CD4-positive, CD25-positive, alpha-beta regulatory T cell (primary cell): Measurements from ENCODE around the gene EPHB1. TPM values are rescaled to one million over a fixed set of nuclear protein-coding genes. Genes with fewer than 3 reads are reported as not detected.

Experiments used
- ATAC-seq, 2 donors: fragments of 150-1000 bp; cut with Tn5 transposase; one replicate each; pipeline ENCODE4 v1.10.0; 2021; ENCODE audit warnings: low read depth in 2 of 2, moderate number of reproducible peaks in 2 of 2, moderate library complexity in 1 of 2
- DNase-seq, 3 donors: peaks; one replicate each; pipeline versions ENCODE4 v3.0.0 to v3.0.0-alpha.2; 2012 to 2022; ENCODE audit warnings: mixed read lengths in 1 of 3
- H3K27ac ChIP-seq: one replicate; pipeline ENCODE4 v1.7.0; 2013; ENCODE audit warnings: mild to moderate bottlenecking, low read length; ENCODE audit not compliant: insufficient read depth, poor library complexity, severe bottlenecking
- H3K27me3 ChIP-seq: one replicate; pipeline ENCODE4 v1.7.0; 2013; ENCODE audit warnings: low read length; ENCODE audit not compliant: control insufficient read depth, insufficient read depth
- H3K36me3 ChIP-seq: one replicate; pipeline ENCODE4 v1.7.0; 2013; ENCODE audit warnings: mild to moderate bottlenecking, low read length, moderate library complexity; ENCODE audit not compliant: control insufficient read depth, insufficient read depth
- H3K4me1 ChIP-seq: 2 replicates; pipeline ENCODE4 v1.7.0; 2013; ENCODE audit warnings: mild to moderate bottlenecking, low read length; ENCODE audit not compliant: insufficient read depth, control insufficient read depth, poor library complexity, severe bottlenecking
- H3K4me3 ChIP-seq: one replicate; pipeline ENCODE4 v1.7.0; 2013; ENCODE audit warnings: low read depth, mild to moderate bottlenecking, low read length, moderate library complexity
- H3K9me3 ChIP-seq, 2 experiments: 1 replicate in 1 of 2; 2 replicates in 1 of 2; pipeline ENCODE4 v1.7.0; 2013; ENCODE audit warnings: low read length in 2 of 2, mild to moderate bottlenecking in 1 of 2, moderate library complexity in 1 of 2; ENCODE audit not compliant: control insufficient read depth in 2 of 2
- H3K27ac Mint-ChIP-seq, 3 donors: one replicate each; pipeline ENCODE4 v1.8.0; 2020 to 2022; ENCODE audit warnings: mild to moderate bottlenecking in 3 of 3, mixed read lengths in 3 of 3, moderate library complexity in 2 of 3
- H3K27me3 Mint-ChIP-seq: one replicate; pipeline ENCODE4 v1.8.0; 2022; ENCODE audit warnings: mild to moderate bottlenecking, mixed read lengths
- H3K36me3 Mint-ChIP-seq: one replicate; pipeline ENCODE4 v1.8.0; 2020; ENCODE audit warnings: mixed read lengths
- H3K4me1 Mint-ChIP-seq, 4 donors: one replicate each; pipeline ENCODE4 v1.8.0; 2020 to 2022; ENCODE audit warnings: mixed read lengths in 4 of 4, mild to moderate bottlenecking in 1 of 4
- H3K4me3 Mint-ChIP-seq, 4 donors: one replicate each; pipeline ENCODE4 v1.8.0; 2020 to 2022; ENCODE audit warnings: mild to moderate bottlenecking in 4 of 4, mixed read lengths in 4 of 4, moderate library complexity in 3 of 4
- H3K9me3 Mint-ChIP-seq, 7 donors: one replicate each; pipeline ENCODE4 v1.8.0; 2020 to 2022; ENCODE audit warnings: mixed read lengths in 7 of 7, mild to moderate bottlenecking in 3 of 7, moderate library complexity in 2 of 7
- polyA plus RNA-seq, 4 donors: library from polyadenylated mRNA; unstranded; fragments of 300-500 nt; fragmentation: Illumina TruSeq; gene quantifications; one replicate each; pipeline ENCODE4 v1.2.3, GENCODE V29; 2021
- total RNA-seq: library from RNA; stranded (reverse); gene quantifications from one replicate; pipeline ENCODE4 v1.2.3, GENCODE V29; 2022

Gene EPHB1
- total and polyA plus RNA-seq, 5 donors from 2014 or later = 0.32 to 2.1 (median 0.84) TPM

GRCh38 chr3:135155228-135155627, 360.2 kb downstream of the EPHB1 start:
- Mint-ChIP-seq H3K27me3 (peaks cover 7% of the 10 kb centered on the region), H3K36me3 (no peaks in the 10 kb centered on the region), H3K4me1 (no peaks in the 10 kb centered on the region), H3K27ac (no peak overlapping the region), H3K9me3 (peaks cover 0 to 9% (median 2%) of the 10 kb centered on the region in 7 donors), H3K4me3 (no peak overlapping the region)
- no peaks in the 10 kb centered on the region for H3K4me1 ChIP-seq
- no peak overlapping the region for H3K27ac ChIP-seq
- no peak overlapping the region for H3K4me3 ChIP-seq
- H3K36me3 ChIP-seq = no peaks in the 10 kb centered on the region
- ATAC-seq = no peak
- H3K27me3 ChIP-seq = no peaks in the 10 kb centered on the region
- H3K9me3 ChIP-seq = no peaks in the 10 kb centered on the region
- DNase-seq = no peak

- no peak overlapping the region for H3K27ac Mint-ChIP-seq
- peaks cover 0 to 9% (median 1%) of the 10 kb centered on the region in 7 donors for H3K9me3 Mint-ChIP-seq
- no peak overlapping the region for H3K4me3 ChIP-seq
- H3K36me3 Mint-ChIP-seq = no peaks in the 10 kb centered on the region
- ATAC-seq (no peak), DNase-seq (no peak)
- H3K9me3 ChIP-seq = no peaks in the 10 kb centered on the region
- H3K4me3 Mint-ChIP-seq = no peak overlapping the region
- no peaks in the 10 kb centered on the region for H3K4me1 Mint-ChIP-seq
- no peaks in the 10 kb centered on the region for H3K4me1 ChIP-seq
- H3K27ac ChIP-seq = no peak overlapping the region
- H3K27me3 ChIP-seq = no peaks in the 10 kb centered on the region
- H3K27me3 Mint-ChIP-seq = peaks cover 7% of the 10 kb centered on the region
- H3K36me3 ChIP-seq = no peaks in the 10 kb centered on the region
These were observed 360.7 kb downstream of the EPHB1 start for GRCh38 chr3:135155791-135156190.

DNA sequence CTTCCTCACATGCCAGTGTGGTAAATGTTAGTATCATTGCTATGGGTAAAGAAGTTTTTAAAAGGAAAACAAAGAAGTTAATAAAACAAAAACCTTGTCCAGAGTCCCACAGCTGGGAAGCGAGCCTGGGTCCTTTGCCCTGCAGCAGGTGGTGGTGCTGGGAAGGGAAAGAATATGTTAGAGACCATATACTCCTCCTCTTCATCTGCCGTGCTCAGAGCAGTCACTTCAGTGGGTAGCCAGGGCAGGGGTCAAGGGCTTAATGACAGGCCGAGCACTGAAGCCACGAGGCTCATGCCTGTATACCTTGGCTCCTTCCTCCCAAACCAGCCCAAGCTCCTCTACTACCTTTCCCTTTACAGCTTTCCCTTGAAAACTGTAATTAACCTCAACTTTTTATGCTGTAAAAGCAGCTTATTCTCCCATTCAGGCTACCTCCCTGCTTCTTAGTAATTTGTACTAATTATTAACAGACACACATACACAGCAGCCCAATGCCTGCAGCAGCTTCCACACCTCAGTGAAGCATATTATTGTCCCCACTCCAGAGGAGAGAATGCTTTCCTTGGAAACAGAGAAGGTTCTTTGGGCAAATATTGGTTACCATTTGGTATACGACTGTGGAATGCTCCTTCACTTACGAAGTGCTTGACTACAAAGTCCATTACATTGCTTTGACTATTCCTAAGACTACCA, 362.1 kb downstream of the EPHB1 start:
- no peaks in the 10 kb centered on the region for H3K4me1 Mint-ChIP-seq
- no peak overlapping the region for H3K4me3 ChIP-seq
- H3K27me3 Mint-ChIP-seq = peaks cover 5% of the 10 kb centered on the region
- no peak for ATAC-seq
- H3K9me3 ChIP-seq = no peaks in the 10 kb centered on the region
- H3K4me3 Mint-ChIP-seq = no peak overlapping the region
- H3K4me1 ChIP-seq = no peaks in the 10 kb centered on the region
- H3K36me3 ChIP-seq = no peaks in the 10 kb centered on the region
- H3K27ac Mint-ChIP-seq = no peak overlapping the region
- no peaks in the 10 kb centered on the region for H3K27me3 ChIP-seq
- no peaks in the 10 kb centered on the region for H3K36me3 Mint-ChIP-seq
- DNase-seq = no peak
- no peak overlapping the region for H3K27ac ChIP-seq
- H3K9me3 Mint-ChIP-seq = peaks cover 0 to 6% (median 1%) of the 10 kb centered on the region in 7 donors

GRCh38 chr3:135158520-135158919, 363.5 kb downstream of the EPHB1 start:
- H3K27me3 ChIP-seq = no peaks in the 10 kb centered on the region
- no peaks in the 10 kb centered on the region for H3K27me3 Mint-ChIP-seq
- no peak overlapping the region for H3K27ac ChIP-seq
- ATAC-seq (no peak), DNase-seq (no peak)
- peaks cover 0 to 6% (median 1%) of the 10 kb centered on the region in 7 donors for H3K9me3 Mint-ChIP-seq
- no peaks in the 10 kb centered on the region for H3K36me3 Mint-ChIP-seq
- no peak overlapping the region for H3K4me3 Mint-ChIP-seq
- H3K9me3 ChIP-seq = no peaks in the 10 kb centered on the region
- no peak overlapping the region for H3K4me3 ChIP-seq
- no peak overlapping the region for H3K27ac Mint-ChIP-seq
- H3K4me1 Mint-ChIP-seq = no peaks in the 10 kb centered on the region
- no peaks in the 10 kb centered on the region for H3K4me1 ChIP-seq
- no peaks in the 10 kb centered on the region for H3K36me3 ChIP-seq

- Histone ChIP-seq H3K36me3 (no peaks in the 10 kb centered on the region), H3K9me3 (no peaks in the 10 kb centered on the region), H3K4me1 (no peaks in the 10 kb centered on the region), H3K27ac (no peak overlapping the region), H3K27me3 (no peaks in the 10 kb centered on the region), H3K4me3 (no peak overlapping the region)
- Mint-ChIP-seq H3K4me3 (no peak overlapping the region), H3K9me3 (peaks cover 0 to 6% (median 0%) of the 10 kb centered on the region in 7 donors), H3K36me3 (no peaks in the 10 kb centered on the region), H3K4me1 (no peaks in the 10 kb centered on the region), H3K27ac (no peak overlapping the region), H3K27me3 (no peaks in the 10 kb centered on the region)
- DNase-seq (no peak), ATAC-seq (no peak)
These were observed 364.7 kb downstream of the EPHB1 start for GRCh38 chr3:135159681-135160247.

DNA sequence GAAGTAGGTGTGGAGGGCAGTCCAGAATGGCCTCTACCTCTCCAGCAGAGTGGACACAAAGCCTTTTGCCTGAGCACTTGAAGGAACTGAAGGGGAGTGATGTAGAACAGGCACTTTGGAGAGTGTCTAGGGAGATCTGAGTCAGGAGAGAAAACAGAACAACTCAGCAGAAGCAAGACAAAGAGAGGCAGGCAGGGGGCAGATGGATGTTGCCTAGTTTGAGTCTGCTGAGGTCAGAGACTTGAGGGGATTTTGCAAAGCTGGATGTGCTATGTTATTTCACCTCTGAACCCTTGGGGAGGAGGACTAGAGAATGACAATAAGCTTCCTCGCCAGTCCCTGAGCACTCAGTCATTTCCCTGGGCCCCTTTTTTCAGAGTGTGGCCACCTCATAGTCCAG, 366.4 kb downstream of the EPHB1 start:
- ATAC-seq (no peak), DNase-seq (no peak)
- Histone ChIP-seq H3K4me3 (no peak overlapping the region), H3K4me1 (no peaks in the 10 kb centered on the region), H3K27me3 (no peaks in the 10 kb centered on the region), H3K36me3 (no peaks in the 10 kb centered on the region), H3K9me3 (no peaks in the 10 kb centered on the region), H3K27ac (no peak overlapping the region)
- no peak overlapping the region for H3K4me3 Mint-ChIP-seq
- H3K4me1 Mint-ChIP-seq = no peaks in the 10 kb centered on the region
- no peaks in the 10 kb centered on the region for H3K9me3 Mint-ChIP-seq
- no peak overlapping the region for H3K27ac Mint-ChIP-seq
- H3K27me3 Mint-ChIP-seq = no peaks in the 10 kb centered on the region
- no peaks in the 10 kb centered on the region for H3K36me3 Mint-ChIP-seq

DNA sequence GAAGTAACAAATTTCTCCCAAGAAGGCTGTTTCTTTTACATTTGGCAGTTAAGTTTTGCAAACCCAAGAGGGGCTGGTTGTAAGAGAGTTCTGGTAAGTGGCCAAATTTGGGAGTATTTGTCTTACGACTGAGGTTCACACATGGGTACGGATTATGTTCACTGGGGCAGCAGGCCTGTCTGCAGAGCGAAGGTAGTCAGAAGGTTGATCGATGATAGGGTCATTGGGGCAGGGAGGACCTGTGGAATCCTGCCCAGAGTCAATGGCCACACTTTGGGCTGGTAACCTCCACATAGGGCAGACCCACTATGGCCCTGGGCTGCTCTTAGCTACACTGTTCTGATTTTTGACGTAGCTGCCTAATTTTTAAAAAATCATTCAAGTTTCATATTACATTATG, 368.6 kb downstream of the EPHB1 start:
- Mint-ChIP-seq H3K27ac (no peak overlapping the region), H3K36me3 (no peaks in the 10 kb centered on the region), H3K4me3 (peak overlapping the region in 1 of 4 donors; percentile 80), H3K9me3 (no peaks in the 10 kb centered on the region), H3K27me3 (no peaks in the 10 kb centered on the region), H3K4me1 (no peaks in the 10 kb centered on the region)
- DNase-seq (no peak), ATAC-seq (no peak)
- Histone ChIP-seq H3K36me3 (no peaks in the 10 kb centered on the region), H3K27ac (no peak overlapping the region), H3K4me3 (no peak overlapping the region), H3K4me1 (no peaks in the 10 kb centered on the region), H3K27me3 (no peaks in the 10 kb centered on the region), H3K9me3 (no peaks in the 10 kb centered on the region)

DNA sequence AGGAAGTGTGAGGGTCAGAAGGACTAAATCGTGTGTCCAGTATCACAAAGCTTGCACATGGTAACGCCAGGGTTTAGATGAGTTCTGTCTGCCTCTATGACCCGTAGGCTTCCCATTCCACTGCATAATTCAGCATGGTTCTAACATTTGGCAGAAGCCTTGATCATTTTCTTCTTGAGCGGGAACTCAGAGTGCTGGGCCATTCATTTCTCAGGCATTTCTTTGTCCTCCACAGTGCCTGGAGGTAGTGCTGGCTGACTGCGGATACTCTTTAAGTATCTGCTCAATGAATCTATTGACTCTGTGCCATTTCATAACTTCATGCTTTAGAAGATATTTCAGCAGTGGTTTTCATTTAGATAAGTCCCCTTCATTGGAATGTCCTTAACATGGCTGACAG, 370.2 kb downstream of the EPHB1 start:
- no peak for ATAC-seq

More for the DNA sequence above, 370.2 kb downstream of the EPHB1 start:
- Histone ChIP-seq H3K27ac (no peak overlapping the region), H3K36me3 (no peaks in the 10 kb centered on the region), H3K4me3 (no peak overlapping the region), H3K4me1 (no peaks in the 10 kb centered on the region), H3K27me3 (no peaks in the 10 kb centered on the region), H3K9me3 (no peaks in the 10 kb centered on the region)
- Mint-ChIP-seq H3K27ac (no peak overlapping the region), H3K9me3 (peaks cover 0 to 1% (median 0%) of the 10 kb centered on the region in 7 donors), H3K36me3 (no peaks in the 10 kb centered on the region), H3K4me1 (no peaks in the 10 kb centered on the region), H3K4me3 (no peak overlapping the region), H3K27me3 (no peaks in the 10 kb centered on the region)
- no peak for DNase-seq
